OCI-M2 (cell line): ENCODE measurements around the gene PLEKHJ1.
"Not testable (repeated sequence)": the region's sequence is repeated elsewhere in the genome, so short reads cannot be mapped to it uniquely, and the experiment has no call there.

Experiments
- DNase-seq: peaks from one replicate; lab custom pipeline; 2025; ENCODE audit not compliant: unreplicated experiment; lab: John Stamatoyannopoulos, UW

Gene PLEKHJ1

GRCh38 chr19:2236314-2237050, at the start of gene PLEKHJ1, which contains the start of gene SF3A2:
Gene PLEKHJ1 (minus strand): TSS chr19:2236329. CDS start chr19:2236248, 81 bp downstream.
Gene SF3A2 (plus strand): TSS chr19:2236824. CDS start chr19:2243419, 6,595 bp downstream.
- peak; percentile 84 for DNase-seq

- DNase-seq = no peak
Measured at GRCh38 chr19:2283835-2284507, 47.8 kb upstream of the PLEKHJ1 start.

GRCh38 chr19:2282862-2283237, 46.7 kb upstream of the PLEKHJ1 start:
- DNase-seq = no peak

DNA sequence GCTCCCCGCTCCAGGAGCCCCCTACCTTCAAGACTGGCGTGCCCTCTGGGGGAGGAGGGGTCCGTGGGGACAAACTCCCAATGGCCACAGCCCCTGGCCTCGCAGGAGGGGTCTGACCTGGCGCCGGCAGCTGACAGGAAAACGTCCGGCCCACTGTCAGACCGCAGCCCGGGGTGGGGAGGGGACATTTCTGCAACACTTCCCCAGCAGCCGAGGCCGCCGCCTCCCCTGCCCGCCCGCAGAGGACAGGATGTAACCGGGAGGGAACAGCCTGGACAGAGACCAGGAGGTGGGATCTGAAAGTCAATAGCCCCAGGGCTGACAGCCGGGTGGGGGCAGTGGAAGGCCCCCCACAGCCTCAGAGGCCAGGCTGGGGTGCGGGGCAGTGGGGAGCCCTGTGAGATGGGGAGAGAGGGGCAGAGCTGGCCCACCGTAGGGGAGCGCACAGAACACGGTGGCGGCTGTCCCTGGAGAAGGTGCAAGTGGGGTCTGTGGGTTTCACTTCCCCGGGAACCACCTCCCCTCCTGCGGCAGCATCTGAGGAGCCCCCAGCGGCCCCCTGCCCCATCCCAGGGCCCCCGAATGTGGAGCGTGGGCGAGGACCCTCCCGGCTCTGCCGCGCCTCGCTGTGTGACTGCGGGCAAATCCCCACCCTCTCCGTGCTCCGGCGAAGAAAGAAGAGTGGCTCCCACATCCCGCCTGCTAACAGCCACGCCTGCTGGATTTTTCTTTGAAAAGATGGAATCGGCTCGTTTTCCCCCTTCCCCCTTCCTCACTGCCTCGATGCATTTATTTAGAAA, 46.1 kb upstream of the PLEKHJ1 start, which contains the start of gene PEAK3:
Gene PEAK3, minus strand, starts transcription at position 114 of the 800 bp plus-strand sequence. CDS start 1,244 bp downstream, outside the sequence.
- no peak for DNase-seq

- not testable (repeated sequence) for DNase-seq
Measured at GRCh38 chr19:2281265-2282061, 45.3 kb upstream of the PLEKHJ1 start.

DNA sequence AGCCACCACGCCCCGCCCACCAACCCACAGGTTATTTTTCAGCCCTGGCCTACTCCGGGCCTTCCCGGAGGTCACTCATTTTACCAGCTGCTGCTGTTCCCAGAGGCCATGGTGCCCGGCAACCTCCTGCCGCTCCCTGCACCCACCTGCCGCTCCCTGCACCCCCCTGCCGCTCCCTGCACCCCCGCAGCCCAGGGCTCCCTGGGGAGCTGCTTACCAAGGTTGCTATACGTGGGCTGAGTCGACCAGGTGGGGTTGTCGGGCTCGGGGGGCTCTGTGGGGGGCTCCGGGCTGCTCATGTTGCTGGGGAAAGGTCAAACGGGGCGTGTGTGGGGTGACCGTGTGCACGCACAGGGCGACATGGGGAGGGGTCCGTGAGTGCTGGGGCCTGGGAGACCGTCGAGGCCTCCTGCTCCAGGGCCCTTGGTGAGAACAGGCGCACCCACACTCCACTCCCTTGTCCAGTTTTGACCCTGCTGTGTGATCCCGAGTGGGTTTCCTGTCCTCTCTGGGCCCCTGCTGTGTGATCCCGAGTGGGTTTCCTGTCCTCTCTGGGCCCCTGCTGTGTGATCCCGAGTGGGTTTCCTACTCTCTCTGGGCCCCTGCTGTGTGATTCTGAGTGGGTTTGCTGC, 44.6 kb upstream of the PLEKHJ1 start:
- DNase-seq = no peak

GRCh38 chr19:2278459-2279158, 42.5 kb upstream of the PLEKHJ1 start:
- no peak for DNase-seq

- no peak for DNase-seq
Measured at GRCh38 chr19:2277138-2277537, 41.0 kb upstream of the PLEKHJ1 start.

- DNase-seq = no peak
Measured at GRCh38 chr19:2276429-2276986, 40.4 kb upstream of the PLEKHJ1 start.

DNA sequence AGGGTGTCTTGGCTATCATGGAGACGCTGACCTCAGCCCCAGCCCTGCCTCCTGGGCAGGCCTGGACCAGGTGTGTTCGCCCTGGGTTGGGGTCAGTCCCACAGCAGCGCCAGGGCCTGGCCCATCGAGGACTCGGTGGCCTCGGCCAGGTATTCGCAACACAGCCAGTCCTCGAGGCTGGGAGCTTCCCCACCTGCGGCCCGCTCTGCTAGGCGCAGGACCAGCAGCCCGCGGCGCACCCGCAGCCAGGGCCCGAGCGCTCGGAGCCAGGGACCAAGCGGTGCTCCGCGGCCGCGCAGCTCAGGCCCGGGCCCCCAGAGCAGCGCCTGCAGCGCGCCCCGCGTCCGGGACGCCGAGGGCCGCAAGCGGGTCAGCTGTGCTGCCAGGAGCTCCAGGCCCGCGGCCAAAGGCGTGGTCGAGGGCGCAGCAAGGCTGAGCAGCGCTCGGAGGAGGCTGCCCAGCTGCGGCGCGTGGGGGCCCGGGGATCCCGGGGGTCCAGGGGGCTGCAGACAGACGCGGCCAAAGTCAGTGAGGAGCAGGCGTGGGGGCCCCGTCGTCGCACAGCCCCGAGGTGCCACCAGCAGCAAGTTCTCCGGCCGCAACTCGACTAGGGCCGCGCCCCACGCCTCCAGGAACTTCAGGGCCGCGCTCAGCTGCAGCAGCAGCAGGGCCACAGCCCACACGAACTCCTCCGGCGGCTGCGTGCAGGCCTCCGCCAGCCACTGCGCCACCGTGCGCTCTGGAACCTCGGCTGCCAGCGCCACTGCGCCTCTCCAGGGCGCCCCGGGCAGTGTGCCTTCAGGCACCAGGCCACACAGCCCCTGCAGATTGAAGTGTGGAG, 39.7 kb upstream of the PLEKHJ1 start:
- DNase-seq = no peak

DNA sequence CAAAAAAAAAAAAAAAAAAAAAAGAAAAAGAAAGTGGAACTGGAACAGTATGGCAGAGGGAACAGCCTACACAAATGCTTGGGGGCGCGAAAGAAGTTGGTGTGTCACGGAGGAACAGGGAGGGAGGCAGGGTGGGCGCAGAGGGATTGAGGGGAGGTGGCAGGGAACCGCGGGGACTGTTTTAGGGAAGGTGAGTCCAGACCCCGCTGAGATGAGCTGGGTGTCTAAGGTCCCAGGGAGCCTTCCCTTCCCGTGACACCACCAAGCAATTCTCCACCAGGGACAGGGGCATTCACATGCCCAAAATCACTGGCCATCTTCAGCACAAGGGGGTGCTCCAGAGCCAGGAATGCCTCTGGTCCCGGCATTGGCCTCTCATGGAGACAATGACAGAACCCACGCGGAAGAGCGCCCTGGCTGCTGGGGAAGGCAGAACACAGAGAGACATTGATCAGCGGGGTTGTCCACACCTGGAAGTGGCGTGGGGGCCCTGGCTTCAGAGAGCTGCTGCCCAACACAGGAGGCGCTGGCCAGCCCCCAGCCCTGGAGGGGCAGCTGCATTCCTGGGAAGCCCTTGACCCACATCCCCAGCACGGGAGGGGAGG, 38.9 kb upstream of the PLEKHJ1 start:
- DNase-seq = no peak

GRCh38 chr19:2274185-2274711, 38.1 kb upstream of the PLEKHJ1 start:
- no peak for DNase-seq

GRCh38 chr19:2273356-2274184, 37.4 kb upstream of the PLEKHJ1 start:
- DNase-seq = no peak

DNA sequence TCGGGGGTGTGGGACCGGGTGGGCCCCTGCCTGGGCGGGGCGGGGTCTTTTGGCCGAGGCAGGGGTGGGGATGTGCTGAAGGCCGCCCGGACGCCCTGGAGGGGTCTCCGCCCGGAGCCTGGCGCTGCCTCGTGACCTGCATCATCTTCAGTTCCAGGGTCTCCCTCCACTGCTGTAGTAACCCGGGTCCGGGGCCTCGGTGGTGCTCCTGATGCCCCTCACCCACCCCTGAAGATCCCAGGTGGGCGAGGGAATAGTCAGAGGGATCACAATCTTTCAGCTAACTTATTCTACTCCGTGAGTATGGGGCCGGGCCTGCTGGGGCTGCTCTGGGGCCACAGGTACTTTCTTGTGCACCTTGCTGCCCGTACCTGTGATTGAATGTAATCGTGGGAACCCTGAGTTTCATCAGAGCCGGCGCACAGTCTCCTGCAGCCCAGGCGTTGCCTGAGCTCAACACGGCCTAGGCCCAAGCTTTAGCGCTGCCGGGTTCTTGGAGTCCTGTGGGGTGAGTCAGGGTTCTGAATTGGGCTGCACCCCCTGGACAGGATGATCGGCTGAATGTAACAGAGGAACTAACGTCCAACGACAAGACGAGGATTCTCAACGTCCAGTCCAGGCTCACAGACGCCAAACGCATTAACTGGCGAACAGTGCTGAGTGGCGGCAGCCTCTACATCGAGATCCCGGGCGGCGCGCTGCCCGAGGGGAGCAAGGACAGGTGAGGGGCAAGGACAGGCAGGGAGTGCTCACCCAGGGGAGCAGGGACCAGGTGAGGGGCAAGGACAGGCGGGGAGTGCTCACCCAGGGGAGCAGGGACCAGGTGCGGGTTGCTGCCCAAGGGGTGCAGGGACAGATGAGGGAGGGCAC, 35.3 kb upstream of the PLEKHJ1 start:
- no peak for DNase-seq

DNA sequence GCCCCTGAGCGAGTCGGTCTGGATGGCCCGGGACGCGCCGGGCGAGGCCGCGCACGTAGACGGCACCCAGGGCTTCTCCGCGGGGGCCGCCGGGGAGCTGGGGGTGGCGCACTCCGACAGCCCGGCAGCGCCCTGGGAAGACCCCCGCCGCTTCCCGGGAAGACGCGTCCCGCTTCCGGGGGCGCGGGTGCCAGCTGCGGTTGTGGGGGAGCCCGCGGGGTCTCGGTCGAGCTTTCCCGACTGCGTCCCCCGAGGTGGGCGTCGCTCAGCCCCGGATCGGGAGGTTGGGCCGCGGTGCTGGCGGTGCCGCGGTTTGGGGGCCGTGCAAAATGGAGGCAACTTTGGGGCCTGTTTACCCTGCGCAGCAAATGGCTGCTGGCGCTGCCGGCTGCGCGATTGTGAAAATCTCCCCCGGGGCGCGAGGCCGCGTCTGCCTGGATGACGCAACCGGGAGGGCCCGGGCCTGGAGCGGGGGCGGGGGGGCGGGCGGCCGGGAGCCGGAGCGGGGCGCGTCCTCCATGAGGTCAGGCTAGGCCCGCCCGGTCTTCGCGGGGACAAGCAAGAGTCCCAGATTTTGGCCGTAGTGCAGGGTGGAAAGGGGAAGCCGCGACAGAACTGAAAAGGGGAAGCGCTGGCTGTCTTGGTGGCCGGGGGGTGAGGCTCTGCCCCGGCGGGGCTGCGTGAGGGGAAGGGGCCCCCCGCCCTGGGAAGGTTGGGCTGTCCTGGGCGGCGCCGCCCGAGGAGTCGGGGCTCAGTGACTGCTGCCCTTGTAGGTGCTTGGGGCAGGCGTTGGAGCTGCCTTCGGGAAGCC, 34.5 kb upstream of the PLEKHJ1 start:
- DNase-seq = no peak
